Nucleus accumbens (tissue), 56 donors: Measurements from ENCODE around the gene ITGA11.

Experiments
- DNase-seq, 56 donors: peaks; one replicate each; lab custom pipeline; 2025; lab: John Stamatoyannopoulos, UW

The ITGA11 gene

DNA sequence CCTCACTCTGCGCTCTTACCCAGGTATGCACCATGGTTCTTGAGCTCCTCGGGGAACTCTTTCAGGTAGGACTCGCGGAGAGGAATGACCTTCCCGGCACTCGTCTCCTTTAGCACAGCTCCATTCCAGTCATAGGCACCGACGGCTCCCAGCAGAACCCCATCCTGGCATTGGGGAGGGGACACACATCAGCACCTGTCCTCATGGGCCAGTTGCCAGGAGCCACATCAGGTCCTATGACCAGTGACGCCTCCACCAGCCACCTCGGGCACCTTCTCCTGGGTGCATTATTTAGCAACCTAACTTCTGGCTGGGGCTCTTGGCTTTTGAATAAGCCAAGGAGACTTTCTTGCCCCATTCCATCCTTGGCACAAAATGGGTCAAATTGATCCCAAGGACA lies 92.5 kb downstream of the ITGA11 start:
- no peak for DNase-seq

DNA sequence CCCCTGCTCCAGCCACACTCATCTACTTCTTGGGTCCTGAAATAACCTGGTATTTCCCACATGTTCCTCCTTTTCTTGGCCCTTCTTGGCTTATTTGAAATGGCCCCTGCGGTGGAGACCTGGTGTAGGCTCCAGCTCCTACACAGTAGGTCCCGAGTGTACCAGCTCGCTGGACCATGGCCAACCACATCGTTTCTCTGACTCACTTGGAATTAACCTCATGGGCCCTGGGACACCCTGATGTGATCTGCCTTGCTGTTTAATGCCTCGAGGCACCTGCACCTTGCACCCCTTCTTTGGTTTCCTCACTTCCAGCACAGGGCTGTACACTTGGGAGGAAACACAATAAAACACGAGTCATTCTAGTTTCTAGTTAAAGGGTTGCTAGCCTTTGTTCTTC lies 94.1 kb downstream of the ITGA11 start:
- DNase-seq, result no peak

GRCh38 chr15:68336516-68336915 lies 95.4 kb downstream of the ITGA11 start:
- DNase-seq, result no peak

- peak in 1 of 56 donors; percentile 6 for DNase-seq
Observed at GRCh38 chr15:68335655-68336054, 96.3 kb downstream of the ITGA11 start.

GRCh38 chr15:68335251-68335650 lies 96.7 kb downstream of the ITGA11 start:
- peak in 29 of 56 donors; percentile 3 to 68 (median 20) for DNase-seq

DNA sequence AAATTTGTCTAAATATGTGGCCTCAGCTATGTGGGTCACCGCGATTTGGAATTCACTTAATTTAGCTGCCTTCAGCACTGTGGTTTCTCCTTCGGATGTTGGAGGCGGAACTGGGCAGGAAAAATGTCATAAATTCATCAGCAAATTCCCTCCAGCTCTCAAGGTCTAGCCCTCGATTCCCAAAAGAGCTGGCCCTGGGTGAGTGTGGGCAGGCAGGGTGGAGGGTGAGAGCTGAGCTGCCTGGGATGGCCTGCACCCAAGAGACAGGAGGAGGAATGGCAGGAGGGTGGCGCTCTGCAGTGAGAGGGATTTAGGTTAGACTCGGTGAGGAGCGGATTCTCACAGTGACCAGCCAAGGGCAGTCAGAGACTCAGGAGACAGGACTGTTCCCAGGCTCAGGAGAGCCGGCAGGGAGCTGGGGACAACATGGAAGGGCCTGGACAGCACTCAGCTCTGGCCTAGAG lies 97.3 kb downstream of the ITGA11 start:
- DNase-seq, result peak in 1 of 56 donors; percentile 33

GRCh38 chr15:68333775-68334470 lies 98.0 kb downstream of the ITGA11 start:
- no peak for DNase-seq

DNA sequence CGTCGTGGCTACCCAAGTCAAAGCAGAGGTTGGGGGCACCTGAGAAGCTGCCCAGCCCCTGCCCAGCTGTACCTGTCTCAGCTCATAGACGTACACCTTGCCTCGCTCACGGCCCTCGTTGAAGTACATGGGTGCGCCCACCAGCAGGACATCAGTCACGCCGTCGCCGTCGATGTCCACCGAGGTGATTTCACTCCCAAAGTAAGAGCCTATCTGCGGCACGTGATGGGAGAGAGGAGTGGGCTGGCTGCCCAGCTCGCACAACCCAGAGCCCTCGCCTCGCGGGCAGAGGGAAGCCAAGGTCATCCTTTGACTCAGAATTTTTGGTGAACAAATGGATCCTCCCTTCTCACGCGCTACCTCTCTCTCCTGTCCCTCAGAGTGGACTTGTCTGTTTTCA lies 99.7 kb downstream of the ITGA11 start:
- no peak for DNase-seq

DNA sequence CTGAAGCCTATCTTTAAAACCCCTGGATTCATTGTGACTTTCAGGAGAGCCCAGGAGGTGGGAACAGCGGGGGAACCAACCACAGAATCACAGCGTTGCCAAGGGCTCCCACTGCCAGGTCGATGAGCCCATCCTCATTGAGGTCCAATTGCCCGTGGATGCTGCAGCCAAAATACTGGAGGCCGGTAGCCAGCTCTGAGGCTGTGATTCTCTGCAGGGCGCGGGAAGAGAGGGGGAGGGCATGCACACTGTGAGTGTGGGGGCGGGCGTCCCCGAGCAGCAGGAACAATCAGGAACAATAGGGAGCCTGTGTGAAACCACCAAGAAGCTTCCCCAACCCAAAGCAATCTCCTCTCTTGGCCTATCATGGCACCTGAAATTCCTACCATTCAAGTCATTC lies 101.1 kb downstream of the ITGA11 start:
- peak in 38 of 56 donors; percentile 2 to 62 (median 24) for DNase-seq

GRCh38 chr15:68330416-68330815 lies 101.5 kb downstream of the ITGA11 start:
- DNase-seq, result no peak

GRCh38 chr15:68328964-68329363 lies 103.0 kb downstream of the ITGA11 start:
- DNase-seq, result no peak

DNA sequence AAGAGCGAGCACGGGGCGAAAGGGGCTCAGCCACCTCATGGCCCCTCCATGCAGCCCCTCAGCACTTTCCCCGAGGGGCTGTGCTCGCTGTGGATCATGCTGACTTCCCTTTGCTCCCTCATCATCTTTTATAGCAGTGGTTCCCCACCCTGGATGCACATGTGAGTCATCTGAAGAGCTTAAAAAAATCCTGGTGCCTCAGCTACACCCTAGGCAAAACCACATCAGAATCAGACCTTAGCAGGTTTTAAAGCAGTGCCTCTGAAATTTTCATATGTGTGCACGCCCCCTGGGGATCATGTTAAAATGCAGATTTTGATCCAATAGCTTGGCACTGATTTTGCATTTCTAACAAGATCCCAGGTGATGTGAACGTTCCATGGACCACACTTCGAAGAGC lies 103.5 kb downstream of the ITGA11 start:
- peak in 1 of 56 donors; percentile 33 for DNase-seq

DNA sequence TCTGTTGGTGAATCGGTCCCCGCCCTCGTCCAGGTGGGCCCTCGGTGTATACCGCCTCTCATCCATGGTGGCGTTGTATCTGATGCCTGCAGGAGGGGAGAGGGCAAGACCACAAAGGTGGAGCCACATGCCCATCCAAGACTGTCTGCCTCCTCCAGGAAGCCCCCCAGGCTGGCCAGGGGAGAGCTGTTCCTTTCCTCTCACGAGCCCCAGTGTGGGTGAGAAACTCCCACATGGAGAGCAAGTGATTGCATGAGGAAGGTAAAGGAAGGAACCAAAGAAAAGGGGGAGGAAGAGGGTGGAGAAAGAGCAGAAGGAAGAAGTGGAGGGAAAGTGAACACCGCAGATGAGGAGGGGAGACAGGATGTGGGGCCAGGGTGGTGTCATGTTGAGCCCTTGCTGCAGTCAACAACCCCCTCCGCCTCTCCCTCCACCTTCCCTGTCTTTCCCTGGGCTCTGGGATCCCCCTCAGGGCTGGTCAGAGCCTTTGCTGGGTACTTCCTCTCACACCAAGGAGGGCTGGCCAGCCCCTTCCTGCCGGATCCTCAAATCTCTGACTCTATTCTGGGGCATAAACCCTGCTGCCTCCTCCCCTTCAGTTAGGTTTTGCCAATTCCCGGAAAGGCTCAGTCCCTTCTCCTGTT lies 105.1 kb downstream of the ITGA11 start:
- DNase-seq, result no peak

- DNase-seq, result no peak
Observed at GRCh38 chr15:68325726-68326125, 106.2 kb downstream of the ITGA11 start.

DNA sequence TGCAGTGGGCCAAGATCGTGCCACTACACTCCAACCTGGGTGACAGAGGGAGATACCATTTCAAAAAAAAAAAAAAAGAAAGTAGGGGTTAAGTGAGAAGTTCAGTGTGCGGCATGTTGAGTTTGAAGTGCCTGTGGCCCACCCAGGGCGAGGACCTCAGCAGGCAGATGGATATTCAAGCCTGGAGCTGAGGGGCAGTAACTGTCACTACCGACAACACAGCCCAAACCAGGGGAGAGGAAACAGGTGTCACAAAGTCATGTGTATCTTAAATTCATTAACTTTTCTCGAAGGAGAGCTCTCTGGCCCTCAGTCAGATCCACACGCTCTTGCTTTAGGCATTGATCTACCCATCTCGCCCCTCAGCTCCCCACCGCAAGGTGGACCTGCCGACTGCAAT lies 109.2 kb downstream of the ITGA11 start:
- DNase-seq, result no peak

DNA sequence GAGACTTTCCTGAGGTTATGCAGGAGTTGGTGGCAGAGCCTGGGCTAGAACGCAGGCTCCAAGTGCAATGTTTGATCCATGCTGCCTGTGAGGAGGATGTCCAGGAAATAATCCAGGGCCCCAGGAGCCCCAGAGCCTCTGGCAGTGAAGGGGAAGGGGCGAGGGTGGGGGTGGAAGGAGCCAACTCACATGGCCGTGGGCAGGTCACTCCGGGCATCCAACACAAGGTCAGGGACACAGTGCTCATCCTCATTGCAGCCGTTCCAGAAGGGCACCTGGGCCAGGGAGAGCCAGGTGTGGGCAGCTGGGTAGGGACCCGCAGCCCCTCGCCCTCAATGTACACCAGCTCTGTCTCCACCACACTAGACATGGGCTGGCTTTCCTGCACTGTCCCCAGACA lies 110.7 kb downstream of the ITGA11 start:
- no peak for DNase-seq

DNA sequence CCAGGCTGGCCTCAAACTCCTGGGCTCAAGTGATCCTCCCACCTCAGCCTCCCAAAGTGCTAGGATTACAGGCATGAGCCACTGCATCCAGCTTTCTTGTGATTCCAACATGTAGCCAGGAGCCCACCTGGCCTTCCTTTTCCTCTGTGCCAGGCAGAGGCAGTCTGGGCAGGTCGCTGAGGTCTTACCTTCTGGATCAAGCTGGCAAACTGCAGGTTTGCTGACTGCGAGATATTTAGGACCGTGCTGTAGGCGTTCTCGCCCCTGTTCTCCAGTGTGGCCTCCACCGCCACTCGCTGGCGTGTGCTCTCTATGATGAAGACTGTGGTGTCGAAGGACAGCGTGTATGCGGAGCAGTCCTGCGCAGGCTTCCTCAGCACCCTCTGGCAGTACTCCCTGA lies 112.0 kb downstream of the ITGA11 start:
- DNase-seq, result no peak

- no peak for DNase-seq
Observed at GRCh38 chr15:68318931-68319909, 112.7 kb downstream of the ITGA11 start.

DNA sequence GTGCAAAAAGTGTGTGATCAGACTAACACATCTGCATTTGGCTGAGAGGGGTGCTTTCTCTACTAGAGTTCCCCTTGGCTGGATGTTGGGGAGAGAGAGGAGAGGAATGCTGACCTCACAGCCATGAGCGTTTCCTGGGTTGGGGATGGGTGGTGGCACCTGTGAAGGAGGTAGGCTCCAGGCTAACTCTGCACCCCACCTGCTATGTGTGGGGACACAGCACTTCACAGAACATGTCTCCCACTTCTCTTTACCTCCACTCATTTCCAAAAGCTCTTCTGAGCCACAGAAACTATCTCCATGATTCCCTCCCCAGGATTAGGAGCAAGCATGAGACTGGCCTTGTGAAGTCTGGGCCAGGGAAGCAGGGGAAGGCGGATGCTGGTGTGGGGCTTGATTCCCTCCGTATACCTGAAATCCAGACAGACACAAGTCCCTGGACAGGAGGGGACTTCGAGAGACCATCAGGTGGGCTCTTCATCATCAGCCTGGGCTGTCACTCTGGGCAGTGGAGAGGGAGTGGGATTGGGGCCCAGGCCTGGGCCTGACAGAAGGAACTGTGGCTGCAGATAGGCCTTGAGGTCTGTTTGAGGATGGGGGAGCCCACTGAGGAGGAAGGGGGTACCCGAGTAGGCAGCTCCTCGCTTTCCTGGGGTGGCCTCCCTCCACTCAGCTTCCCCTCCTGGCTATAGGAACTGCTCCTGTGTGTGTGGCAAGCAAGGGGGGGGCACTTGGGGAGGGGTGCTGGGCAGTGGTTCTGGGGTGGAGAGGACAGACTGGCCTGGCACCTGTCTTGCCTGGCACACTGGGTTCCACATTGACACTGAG lies 113.7 kb downstream of the ITGA11 start:
- DNase-seq, result no peak
